Brain pericyte (primary cell): Measurements from ENCODE around the gene PDE8A.

Source experiments
- DNase-seq: peaks from one replicate; pipeline ENCODE4 v3.0.0-alpha.2; 2012; ENCODE audit warnings: low read depth, low spot score

Gene PDE8A

GRCh38 chr15:85091990-85092389 is 110.3 kb downstream of the PDE8A start:
- DNase-seq, result no peak

- DNase-seq, result no peak
Measured at GRCh38 chr15:85094685-85095084, 113.0 kb downstream of the PDE8A start.

GRCh38 chr15:85095566-85095965 is 113.9 kb downstream of the PDE8A start:
- DNase-seq, result no peak

- no peak for DNase-seq
Measured at GRCh38 chr15:85097250-85097649, 115.6 kb downstream of the PDE8A start.

GRCh38 chr15:85097725-85098124 is 116.1 kb downstream of the PDE8A start:
- no peak for DNase-seq

- DNase-seq, result no peak
Measured at GRCh38 chr15:85099195-85099803, 117.6 kb downstream of the PDE8A start.

GRCh38 chr15:85100186-85100937 is 118.7 kb downstream of the PDE8A start:
- DNase-seq, result no peak

- DNase-seq, result no peak
Measured at GRCh38 chr15:85104584-85104983, 122.9 kb downstream of the PDE8A start.

- DNase-seq, result no peak
Measured at GRCh38 chr15:85108136-85108535, 126.5 kb downstream of the PDE8A start.

- no peak for DNase-seq
Measured at GRCh38 chr15:85109333-85109732, 127.7 kb downstream of the PDE8A start.

GRCh38 chr15:85112997-85113396 is 131.3 kb downstream of the PDE8A start:
- no peak for DNase-seq

GRCh38 chr15:85114886-85115285 is 133.2 kb downstream of the PDE8A start:
- DNase-seq, result no peak

GRCh38 chr15:85116066-85116465 is 134.4 kb downstream of the PDE8A start:
- no peak for DNase-seq

- no peak for DNase-seq
Measured at GRCh38 chr15:85116494-85116893, 134.8 kb downstream of the PDE8A start.

GRCh38 chr15:85116925-85117646 is 135.4 kb downstream of the PDE8A start:
- no peak for DNase-seq

- no peak for DNase-seq
Measured at GRCh38 chr15:85118173-85118572, 136.5 kb downstream of the PDE8A start.

GRCh38 chr15:85118581-85118980 is 136.9 kb downstream of the PDE8A start:
- no peak for DNase-seq

GRCh38 chr15:85120351-85121113 is 138.9 kb downstream of the PDE8A start:
- no peak for DNase-seq

GRCh38 chr15:85124173-85124572 is 142.5 kb downstream of the PDE8A start:
- no peak for DNase-seq

GRCh38 chr15:85125056-85125661 is 143.5 kb downstream of the PDE8A start:
- no peak for DNase-seq

- no peak for DNase-seq
Measured at GRCh38 chr15:85128621-85129020, 147.0 kb downstream of the PDE8A start.

- no peak for DNase-seq
Measured at GRCh38 chr15:85129881-85130280, 148.2 kb downstream of the PDE8A start.
